ENCODE measurements around the gene SPSB2. TPM values are rescaled to one million over a fixed set of nuclear protein-coding genes. Genes with fewer than 3 reads are reported as not detected.

The SPSB2 gene
- polyA plus RNA-seq, 1 experiment, result 2.6 TPM

DNA sequence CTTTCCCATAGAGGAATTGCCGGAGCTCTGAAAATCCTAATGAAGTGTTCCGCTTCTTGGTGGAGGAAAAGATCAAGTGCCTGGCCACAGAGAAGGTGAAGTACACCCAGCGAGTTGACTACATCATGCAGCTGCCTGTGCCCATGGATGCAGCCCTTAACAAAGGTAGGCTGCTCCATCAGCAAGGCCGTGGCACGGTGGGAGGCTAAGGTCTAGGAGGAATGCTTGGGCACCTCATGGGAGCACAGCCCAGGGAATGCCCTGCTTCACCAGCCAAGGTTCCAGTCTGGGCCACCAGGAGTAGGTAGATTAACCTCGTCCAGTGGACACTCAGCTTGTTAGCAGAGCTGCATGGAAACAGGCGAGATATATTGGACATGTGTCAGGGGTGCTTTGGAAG, 12.2 kb downstream of the SPSB2 start:
- ChIA-PET POLR2A (interaction anchor here (1.0 to 1.1 kb wide), 2 partner anchors 8 to 12 kb away, joined by 3 to 4 read pairs; partner anchors contain the start of gene SPSB2), CTCF (interaction anchor here (1.1 kb wide), 1 partner anchor 9 kb away, joined by 4 read pairs; no protein-coding TSS in a partner anchor)

DNA sequence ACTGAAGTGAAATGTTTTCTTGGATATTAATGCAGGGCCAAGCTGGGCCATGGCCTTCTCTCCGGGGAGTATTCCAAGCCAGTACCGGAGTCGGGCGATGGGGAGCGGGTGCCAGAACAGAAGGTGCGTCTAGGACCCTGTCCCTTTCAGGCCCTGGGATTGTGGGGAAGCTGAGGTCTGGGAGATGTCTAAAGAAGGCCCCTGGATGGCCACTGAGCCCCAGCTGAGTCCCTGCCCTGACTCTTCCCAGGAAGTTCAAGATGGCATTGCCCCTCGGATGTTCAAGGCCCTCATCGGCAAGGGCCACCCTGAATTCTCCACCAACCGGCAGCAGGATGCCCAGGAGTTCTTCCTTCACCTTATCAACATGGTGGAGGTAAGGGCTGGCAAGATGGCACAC, 13.0 kb downstream of the SPSB2 start:
- Histone ChIP-seq H3K4me3 (ENCODE audit: low read depth, low read length) (no peak overlapping the region), H3K27me3 (ENCODE audit: control insufficient read depth, insufficient read depth, low read length) (no peaks in the 10 kb centered on the region), H3K9me3 (ENCODE audit: control insufficient read depth, insufficient read depth, low read length) (no peaks in the 10 kb centered on the region), H3K27ac (ENCODE audit: low read depth, low read length) (no peak overlapping the region)
- no peak for DNase-seq (ENCODE audit: low read depth, low spot score)
- TF ChIP-seq CTCF (IDR thresholded peaks at IDR 0.05; ENCODE audit: low read depth, low read length), result no peak
- POLR2A ChIA-PET, result no interaction called here
- CTCF ChIA-PET, result interaction anchor here (1.2 kb wide), 1 partner anchor 9 kb away, joined by 3 read pairs; no protein-coding TSS in a partner anchor

More for the DNA sequence above, 12.2 kb downstream of the SPSB2 start:
- Histone ChIP-seq H3K27ac (ENCODE audit: low read depth, low read length) (no peak overlapping the region), H3K4me3 (ENCODE audit: low read depth, low read length) (no peak overlapping the region), H3K9me3 (ENCODE audit: control insufficient read depth, insufficient read depth, low read length) (no peaks in the 10 kb centered on the region), H3K27me3 (ENCODE audit: control insufficient read depth, insufficient read depth, low read length) (no peaks in the 10 kb centered on the region)
- no peak for TF ChIP-seq CTCF (IDR thresholded peaks at IDR 0.05; ENCODE audit: low read depth, low read length)
- no peak for DNase-seq (ENCODE audit: low read depth, low spot score)

- DNase-seq (ENCODE audit: low read depth, low spot score), result no peak
- no peak for TF ChIP-seq CTCF (IDR thresholded peaks at IDR 0.05; ENCODE audit: low read depth, low read length)
- Histone ChIP-seq H3K27me3 (ENCODE audit: control insufficient read depth, insufficient read depth, low read length) (no peaks in the 10 kb centered on the region), H3K9me3 (ENCODE audit: control insufficient read depth, insufficient read depth, low read length) (no peaks in the 10 kb centered on the region), H3K27ac (ENCODE audit: low read depth, low read length) (no peak overlapping the region), H3K4me3 (ENCODE audit: low read depth, low read length) (no peak overlapping the region)
- ChIA-PET POLR2A (no interaction called here), CTCF (no interaction called here)
Observed at GRCh38 chr12:6858799-6859198, 14.3 kb downstream of the SPSB2 start.

- Histone ChIP-seq H3K9me3 (ENCODE audit: control insufficient read depth, insufficient read depth, low read length) (no peaks in the 10 kb centered on the region; the same call in 1 of the 2 replicates), H3K4me3 (ENCODE audit: low read depth, low read length) (no peak overlapping the region), H3K27me3 (ENCODE audit: control insufficient read depth, insufficient read depth, low read length) (no peaks in the 10 kb centered on the region), H3K27ac (ENCODE audit: low read depth, low read length) (no peak overlapping the region)
- ChIA-PET CTCF (interaction anchor here (0.6 to 5.1 kb wide), 3 partner anchors 14 to 82 kb away, joined by 4 to 26 read pairs (median 17); no protein-coding TSS in a partner anchor), POLR2A (interaction anchor here (1.5 kb wide), 1 partner anchor 12 kb away, joined by 5 read pairs; the partner anchor contains the start of gene TPI1)
- no peak for DNase-seq (ENCODE audit: low read depth, low spot score)
- no peak for TF ChIP-seq CTCF (IDR thresholded peaks at IDR 0.05; ENCODE audit: low read depth, low read length)
Observed at GRCh38 chr12:6855322-6855721, 17.8 kb downstream of the SPSB2 start.

GRCh38 chr12:6854036-6854435, 19.1 kb downstream of the SPSB2 start:
- CTCF ChIA-PET, result interaction anchor here (1.5 to 5.1 kb wide), 4 partner anchors 16 to 102 kb away, joined by 3 to 26 read pairs (median 12); partner anchors contain the start of gene MLF2
- no peaks in the 10 kb centered on the region; the same call in 1 of the 2 replicates for H3K9me3 ChIP-seq (ENCODE audit: control insufficient read depth, insufficient read depth, low read length)

More at GRCh38 chr12:6854036-6854435, 19.1 kb downstream of the SPSB2 start:
- no peak for DNase-seq (ENCODE audit: low read depth, low spot score)
- H3K27ac ChIP-seq (ENCODE audit: low read depth, low read length), result no peak overlapping the region
- no peak for TF ChIP-seq CTCF (IDR thresholded peaks at IDR 0.05; ENCODE audit: low read depth, low read length)
- H3K4me3 ChIP-seq (ENCODE audit: low read depth, low read length), result no peak overlapping the region
- no peaks in the 10 kb centered on the region for H3K27me3 ChIP-seq (ENCODE audit: control insufficient read depth, insufficient read depth, low read length)
- POLR2A ChIA-PET, result interaction anchor here (1.1 to 3.4 kb wide), 3 partner anchors 13 to 28 kb away, joined by 3 to 37 read pairs (median 5); partner anchors contain the start of genes SPSB2 and TPI1

All from AG04450 (cell line).